NAMALWA (cell line): Measurements from ENCODE around the gene MDN1.
A peak's percentile ranks its signal among the peaks of the same experiment; 100 is the strongest.
"Not testable (repeated sequence)": the region's sequence is repeated elsewhere in the genome, so short reads cannot be mapped to it uniquely, and the experiment has no call there.

Experiments used
- DNase-seq: peaks from one replicate; pipeline ENCODE4 v3.0.0-alpha.2; 2015; ENCODE audit warnings: low spot score

Gene MDN1

DNA sequence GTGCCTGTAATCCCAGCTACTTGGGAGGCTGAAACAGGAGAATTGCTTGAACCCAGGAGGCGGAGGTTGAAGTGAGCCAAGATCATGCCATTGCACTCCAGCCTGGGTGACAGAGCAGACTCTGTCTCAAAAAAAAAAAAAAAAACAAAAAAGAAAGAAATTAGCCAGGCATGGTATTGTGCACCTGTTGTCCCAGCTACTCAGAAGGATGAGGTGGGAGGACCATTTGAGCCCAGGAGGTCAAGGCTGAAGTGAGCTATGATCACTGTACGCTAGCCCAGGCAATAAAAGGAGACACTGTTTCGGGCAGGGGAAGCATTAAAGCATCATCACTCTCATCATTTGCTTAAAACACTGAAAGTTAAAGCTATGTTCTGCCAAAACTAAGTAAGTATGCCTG is 6.2 kb downstream of the MDN1 start:
- DNase-seq = not testable (repeated sequence)

DNA sequence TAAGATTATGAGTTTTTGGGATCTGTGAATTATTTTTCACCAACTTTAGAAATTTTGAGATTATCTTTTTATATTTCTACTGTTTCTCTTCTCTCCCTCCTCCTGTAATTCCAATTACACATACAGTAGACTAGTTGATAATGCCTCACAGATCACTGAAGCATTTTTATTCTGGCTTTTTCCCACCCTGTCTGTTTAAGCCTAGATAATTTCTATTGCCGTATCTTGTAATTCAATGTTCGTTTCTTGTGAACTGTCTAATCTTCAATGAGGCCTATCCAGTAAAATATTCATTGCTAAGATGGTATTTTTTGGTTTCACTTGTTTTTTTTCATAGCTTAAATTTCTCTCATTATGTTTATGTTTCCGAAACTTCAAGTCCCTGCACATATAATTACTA is 12.0 kb downstream of the MDN1 start:
- DNase-seq = no peak

DNA sequence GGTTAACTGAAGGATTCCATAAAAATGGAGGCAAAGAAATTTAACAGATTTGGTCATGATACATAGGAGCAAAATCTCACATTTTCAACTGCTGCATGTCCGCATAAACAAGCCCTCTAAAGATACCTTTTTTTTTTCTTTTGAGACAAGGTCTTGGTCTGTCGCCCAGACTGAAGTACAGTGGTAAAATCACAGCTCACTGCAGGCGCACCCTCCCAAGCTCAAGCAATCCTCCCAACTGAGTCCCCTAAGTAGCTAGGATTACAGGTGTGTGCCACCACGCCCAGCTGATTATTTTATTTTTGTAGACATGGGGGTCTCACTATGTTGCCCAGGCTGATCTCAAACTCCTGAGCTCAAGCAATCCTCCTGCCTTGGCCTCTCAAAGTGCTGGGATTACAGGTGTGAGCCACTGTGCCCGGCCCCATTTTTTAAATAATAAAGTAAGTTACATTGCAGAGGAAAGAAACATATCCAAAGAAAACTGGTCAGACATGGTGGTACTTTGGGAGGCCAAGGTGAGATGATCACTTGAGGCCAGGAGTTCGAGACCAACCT is 13.7 kb downstream of the MDN1 start:
- DNase-seq = no peak

DNA sequence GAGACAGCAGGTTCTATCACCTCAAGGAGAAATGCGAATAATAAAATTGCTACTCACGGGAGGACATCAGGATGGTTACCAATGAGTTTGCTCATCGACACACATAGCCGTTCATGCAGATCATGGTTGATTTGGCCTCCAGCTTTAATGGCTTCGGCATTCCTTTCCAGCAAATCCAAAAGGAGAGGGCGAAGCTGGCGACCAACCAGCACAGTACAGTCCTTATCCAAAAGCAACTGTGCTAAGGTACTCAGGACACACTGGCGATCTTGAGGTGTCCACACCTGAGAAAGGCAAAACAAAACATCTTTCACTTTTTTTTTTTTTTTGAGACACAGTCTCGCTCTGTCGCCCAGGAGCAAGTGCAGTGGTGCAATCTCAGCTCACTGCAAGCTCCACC is 16.3 kb downstream of the MDN1 start:
- no peak for DNase-seq

DNA sequence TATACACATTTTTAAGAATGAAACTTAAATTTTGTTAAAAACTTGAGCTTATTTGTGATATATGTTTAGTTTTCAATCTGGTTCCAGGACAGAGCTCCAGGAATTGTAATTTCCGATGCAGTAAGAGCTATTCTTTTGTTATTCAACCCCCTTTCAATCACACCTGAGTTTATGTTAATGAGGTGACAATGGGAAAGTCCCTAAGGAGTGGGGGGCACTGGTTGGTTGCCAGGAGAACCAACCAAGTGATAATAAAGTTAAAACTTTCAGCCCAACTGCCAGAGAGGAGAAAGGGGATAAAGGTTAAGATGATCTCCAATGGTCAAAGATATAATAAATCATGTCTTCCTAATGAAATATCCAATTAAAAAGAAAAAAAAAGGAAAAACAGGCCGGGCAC is 19.8 kb downstream of the MDN1 start:
- no peak for DNase-seq

DNA sequence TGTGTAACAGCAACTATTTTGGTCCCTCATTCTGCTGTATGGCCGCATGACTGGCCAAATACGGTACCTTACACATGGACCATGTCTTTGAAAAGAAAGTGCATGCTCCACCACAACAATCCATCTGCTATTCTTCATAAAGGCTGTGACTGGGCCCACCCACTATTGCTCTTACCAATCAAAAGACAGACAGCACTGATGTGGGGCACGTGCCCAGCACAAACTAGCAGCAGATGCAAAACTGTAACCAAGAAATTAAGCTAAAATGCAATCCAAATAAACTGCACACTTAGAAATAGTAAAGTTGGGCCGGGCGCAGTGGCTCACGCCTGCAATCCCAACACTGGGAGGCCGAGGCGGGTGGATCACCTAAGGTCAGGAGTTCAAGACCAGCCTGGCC is 20.5 kb downstream of the MDN1 start:
- no peak for DNase-seq

DNA sequence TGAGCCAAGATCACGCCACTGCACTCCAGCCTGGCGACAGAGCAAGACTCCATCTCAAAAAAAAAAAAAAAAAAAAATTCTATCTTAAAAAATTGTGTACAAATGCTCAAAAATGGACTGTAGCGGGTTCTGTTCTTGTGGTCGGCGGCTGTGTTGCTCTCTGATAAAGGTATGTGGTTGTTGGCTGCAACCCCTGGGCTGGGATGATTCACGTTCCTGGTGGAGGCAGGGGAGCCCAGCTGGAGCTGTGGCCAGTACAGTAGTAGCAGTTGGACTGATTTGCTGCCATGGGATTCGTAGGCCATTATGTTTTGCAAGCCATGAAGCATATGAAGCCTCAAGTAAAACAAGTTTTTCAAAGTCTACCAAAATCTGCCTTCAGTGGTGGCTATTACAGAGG is 22.3 kb downstream of the MDN1 start:
- no peak for DNase-seq

DNA sequence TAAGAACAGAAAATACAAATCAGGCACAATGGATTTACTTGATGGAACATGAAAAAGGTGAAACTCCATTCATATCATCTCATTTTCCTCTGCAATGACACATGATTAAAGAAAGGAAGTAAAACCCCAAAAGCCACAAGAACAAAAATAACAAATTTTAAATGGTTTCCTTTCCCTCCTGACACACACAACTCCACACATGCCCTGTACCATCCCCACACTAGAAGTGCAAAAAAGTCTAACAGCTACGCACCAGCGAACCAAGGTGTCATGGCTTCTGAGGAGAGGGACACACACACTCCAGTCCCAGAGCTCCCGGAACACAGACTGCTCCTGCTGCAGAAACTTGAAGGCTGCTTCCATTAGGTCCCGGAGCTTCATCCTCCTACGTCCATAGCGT is 25.3 kb downstream of the MDN1 start:
- no peak for DNase-seq

DNA sequence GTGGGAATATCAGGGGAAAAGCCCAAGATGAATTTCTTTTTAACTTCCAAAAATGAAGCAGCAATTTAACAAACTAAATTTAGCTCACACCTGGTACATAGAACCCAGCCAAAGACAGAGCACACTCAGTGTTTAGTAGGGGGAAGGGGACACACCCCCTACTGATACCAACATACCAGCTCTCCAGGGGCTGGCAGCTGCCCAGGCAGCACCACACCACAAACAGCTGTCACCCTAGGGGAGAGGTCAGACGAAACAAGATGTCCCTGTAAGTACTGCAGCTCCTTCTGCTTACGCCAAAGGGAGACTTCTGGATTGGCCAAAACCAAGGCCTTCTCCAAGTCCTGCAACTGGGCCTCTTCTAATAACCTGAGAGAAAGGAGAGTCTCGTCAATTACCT is 26.0 kb downstream of the MDN1 start:
- DNase-seq = peak; percentile 28

DNA sequence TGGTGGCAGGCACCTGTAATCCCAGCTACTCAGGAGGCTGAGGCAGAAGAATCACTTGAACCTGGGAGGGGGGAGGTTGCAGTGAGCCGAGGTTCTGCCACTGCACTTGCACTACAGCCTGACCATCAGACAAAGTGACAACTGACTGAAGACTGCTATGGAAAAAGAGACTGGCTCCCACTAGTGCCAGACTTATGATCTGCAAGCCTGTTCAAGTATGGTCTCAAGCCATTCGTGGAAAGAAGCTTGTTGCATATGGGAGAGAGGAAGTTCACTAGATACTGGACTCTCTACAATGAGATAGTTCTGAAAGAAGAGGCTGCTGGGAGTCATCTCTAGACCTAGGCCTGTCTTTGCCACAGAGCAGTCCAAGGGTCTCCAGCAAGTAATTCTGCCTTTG is 26.7 kb downstream of the MDN1 start:
- peak; percentile 77 for DNase-seq

DNA sequence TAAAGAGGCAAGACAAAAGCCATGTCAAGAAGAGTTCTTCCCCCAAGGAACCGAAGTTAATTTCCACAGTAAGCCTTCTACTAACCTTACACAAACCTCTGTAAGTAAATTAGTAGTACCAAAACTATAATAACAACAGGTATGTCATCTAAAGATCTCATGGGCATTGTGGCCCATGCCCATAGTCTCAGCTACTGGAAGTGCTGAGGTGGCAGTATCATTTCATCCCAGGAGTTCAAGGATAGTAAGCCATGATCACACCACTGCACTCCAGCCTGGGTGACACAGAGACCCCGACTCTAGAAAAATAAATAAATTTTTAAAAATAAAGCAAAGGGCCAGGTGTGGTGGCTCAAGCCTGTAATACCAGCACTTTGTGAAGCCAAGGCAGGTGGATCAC is 29.2 kb downstream of the MDN1 start:
- no peak for DNase-seq

DNA sequence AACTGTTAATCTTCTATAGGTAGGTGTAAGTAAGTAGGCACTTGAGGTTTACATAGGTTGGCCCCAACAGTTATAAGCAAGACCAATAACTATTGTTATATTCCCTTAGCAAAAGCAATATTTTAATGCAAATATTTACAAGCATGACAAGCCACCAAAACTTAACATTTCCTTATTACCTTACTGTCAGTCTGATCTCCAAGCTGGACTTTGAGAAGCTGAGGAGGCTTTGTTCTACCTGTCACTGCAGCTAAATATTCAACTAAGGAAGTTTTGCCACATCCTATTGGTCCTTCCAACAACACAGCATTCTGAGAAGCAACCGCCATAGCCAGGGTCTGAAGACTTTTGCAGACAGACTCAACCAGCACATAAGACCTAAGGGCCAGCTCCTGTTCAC is 29.6 kb downstream of the MDN1 start:
- DNase-seq = no peak

DNA sequence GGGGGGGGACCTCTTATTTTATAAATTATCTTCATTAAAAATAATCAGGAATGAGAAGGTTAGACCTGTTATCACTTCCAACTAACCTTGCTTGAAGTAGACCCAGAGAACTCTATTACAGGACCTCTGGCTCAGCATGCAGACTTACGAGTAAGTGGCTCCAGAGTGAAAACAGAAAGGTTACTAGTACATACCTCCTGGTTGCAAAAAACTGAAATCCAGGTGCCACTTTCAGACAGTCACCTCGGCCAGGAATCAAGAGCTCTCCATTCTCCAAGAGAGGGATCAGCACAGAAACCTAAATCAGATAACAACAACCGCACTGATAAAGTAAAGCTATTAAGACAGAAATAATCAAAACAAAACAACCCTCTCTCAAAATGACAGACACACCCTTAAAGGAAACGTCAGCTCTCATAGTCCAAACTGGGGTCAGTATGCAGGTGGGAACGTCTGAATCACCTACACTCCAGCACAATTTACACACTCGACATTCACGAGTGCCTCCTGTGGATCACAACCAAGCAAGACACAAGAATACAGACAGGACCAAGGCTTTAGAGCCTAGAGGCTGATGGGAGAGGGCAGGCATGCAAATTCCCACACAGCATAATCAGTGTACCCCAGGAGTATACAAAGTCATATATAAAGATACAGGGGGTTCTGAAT is 31.8 kb downstream of the MDN1 start:
- no peak for DNase-seq

DNA sequence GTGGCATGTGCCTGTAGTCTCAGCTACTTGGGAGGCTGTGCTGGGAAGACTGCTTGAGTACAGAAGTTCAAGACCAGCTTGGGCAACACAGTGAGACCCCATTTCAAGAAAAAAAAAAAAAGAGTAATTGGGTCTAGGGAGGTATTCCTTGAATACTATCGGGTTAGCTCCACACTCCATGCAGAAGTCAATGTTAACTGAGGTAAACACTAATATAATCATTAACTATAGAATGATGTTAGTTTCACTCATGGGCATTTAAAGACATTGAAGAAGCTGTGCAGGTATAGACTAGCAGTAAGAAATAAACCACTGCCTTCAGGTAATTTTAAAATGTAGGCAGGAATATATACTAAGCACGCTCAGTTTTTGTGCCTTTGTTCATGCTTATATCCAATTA is 32.6 kb downstream of the MDN1 start:
- DNase-seq = no peak

DNA sequence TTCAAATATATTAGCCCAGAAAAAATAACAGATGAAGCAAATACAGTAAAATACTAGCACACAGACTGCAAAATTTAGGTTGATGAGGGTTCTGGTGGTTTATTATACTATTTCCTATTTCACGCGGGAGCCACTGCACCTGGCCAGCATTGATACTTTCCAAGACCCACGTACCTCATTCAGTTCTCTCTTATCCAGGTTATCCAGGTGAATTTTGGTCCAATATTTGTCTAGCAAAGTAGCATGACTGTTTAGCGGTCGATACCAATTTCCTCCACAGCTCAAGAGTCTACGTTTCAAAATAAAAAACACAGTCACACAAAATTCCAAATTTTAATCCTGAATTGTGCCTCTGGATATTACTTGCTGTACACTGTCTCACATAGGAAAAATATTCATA is 34.8 kb downstream of the MDN1 start:
- no peak for DNase-seq

DNA sequence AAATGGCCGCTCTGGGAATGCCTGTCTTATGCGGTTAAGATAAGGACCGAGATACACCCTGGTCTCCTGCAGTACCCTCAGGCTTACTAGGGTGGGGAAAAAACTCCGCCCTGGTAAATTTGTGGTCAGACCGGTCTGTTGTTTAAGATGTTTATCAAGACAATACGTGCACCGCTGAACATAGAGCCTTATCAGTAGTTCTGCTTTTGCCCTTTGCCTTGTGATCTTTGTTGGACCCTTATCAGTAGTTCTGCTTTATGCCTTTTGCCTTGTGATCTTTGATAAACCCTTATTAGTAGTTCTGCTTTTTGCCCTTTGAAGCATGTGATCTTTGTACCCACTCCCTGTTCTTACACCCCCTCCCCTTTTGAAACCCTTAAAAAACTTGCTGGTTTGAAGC is 36.3 kb downstream of the MDN1 start:
- DNase-seq = not testable (repeated sequence)

DNA sequence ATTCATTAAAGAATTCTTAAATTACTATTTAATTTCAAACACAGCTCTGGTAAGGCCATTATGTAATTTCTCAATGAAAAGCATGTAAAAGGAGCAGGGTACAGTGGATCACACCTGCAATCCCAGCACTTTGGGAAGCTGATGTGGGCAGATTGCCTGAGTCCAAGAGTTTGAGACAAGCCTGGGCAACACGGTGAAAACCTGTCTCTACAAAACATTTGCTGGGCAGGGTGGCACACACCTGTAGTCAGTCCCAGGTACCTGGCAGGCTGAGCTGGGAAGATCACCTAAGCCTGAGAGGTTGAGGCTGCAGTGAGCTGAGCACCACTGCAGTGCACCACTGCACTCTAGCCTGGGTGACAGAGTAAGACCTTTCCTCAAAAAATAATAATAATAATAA is 37.4 kb downstream of the MDN1 start:
- DNase-seq = no peak

DNA sequence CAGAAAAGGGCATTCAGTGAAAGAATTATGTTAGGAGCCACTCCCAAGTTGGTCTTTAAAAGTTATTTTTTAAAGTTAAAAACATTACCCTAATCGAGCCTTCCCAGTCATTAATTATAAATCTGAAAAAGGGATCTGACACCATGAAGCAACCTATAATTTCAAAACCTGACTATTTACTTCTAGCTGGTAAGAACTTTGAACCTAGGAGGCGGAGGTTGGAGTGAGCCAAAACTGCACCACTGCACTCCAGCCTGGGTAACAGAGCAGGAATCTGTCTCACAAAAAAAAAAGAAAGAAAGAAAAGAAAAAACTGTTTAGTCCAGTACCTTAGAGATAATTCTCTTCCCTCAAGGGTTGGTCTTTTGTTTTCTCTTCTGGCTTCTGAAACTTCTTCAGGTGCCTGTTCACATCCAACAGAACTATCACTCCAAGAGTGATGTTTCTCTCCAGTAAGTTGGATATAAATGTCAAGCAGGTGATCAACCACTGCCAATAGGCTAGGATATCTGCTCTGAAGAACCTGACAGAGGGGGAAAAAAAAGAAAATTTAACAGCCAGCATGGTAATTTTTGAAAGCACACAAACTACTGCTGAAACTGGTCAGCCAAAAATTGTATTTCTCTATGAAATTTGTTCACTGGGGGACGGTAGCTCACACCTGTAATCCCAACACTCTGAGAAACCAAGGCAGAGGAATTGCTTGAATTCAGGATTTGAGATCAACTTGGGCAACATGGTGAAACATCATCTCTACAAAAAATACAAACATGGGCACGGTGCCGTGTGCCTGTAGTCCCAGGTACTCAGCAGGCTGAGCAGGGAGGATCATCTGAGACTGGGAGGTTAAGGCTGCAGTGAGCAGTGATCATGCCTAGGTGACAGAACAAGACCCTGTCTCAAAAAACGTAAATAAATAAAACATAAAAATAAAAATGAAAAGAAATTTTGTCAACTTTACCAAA is 38.2 kb downstream of the MDN1 start:
- DNase-seq = no peak

DNA sequence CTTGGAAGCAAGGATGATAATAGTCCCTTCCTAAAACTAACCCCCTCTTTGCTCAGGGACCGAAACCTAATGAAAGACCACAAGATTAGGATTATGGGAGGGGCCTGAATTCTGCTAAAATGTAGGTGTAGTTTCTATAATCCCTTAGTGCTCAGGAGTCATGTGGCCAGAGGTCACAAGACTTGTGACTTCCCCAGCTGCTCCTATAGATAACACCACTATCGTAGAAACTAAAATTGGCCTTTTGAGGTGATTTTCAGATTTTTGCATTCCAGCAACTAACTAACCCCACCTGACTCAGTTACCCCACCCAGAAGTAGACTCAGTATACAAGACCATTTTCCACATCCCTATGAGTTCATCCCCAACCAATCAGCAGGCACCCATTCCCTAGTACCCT is 42.1 kb downstream of the MDN1 start:
- DNase-seq = no peak

DNA sequence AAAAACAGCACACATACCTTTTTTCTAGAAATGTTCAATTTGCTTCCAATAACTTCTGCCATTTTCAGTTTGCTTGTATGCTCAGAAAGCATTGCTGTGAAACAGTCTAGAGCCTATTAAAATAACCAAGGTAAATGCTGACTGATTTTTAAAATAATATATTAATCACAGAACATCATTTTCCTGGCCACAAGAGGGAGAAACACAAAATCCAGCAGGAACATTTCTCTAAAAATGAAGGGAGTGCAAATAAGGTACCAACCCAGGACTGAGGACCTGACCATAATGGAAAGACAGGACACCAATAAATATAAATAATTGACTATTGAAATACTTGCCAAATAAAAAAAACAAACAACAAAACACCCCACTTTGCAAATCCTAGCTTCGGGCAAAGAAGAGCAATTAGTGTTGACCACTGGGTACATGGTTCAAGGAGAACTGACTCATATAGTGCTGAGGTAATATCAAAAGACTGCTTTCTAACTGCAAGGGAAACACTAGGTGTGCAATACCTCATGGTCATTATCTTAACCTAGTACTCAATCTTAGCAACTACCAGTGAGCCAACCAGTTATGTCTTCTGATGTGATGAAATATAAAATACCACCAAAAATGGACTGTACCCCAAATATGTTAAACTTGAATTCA is 42.9 kb downstream of the MDN1 start:
- no peak for DNase-seq

DNA sequence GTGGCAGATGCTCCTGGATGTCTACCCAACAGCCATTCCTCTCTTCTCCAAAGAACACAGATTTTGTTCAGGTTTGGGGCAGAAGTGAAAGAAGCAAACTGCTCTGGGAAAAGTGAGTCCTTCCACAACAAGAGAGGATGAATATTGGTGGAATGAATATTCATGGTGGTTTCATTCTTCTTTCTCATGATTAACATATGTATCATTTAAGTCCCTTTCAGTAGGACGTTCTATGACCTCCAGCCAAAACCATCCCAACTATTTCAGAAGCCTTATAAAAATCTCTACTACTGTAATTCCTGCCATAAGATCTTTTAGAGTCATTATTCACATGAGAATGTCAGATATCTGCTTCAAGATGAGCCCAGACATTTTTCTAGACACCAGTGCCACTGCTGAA is 44.4 kb downstream of the MDN1 start:
- DNase-seq = no peak

DNA sequence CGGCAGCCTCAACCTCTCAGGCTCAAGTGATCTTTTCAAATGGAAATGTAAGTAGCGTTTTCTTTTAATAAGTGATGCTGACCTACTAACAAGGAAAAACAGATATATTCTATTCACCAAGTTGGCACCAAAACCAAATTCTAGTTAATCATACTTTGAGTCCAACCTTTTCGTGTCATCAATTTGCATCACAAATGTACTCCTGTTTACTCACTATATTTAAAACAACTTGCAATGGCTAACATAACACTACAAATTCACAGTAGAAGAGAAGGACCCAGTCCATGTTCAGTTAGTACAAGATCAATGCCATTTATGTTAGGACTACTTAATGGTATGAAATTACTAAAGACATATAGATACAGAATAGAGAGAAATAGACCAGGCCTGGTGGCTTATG is 50.0 kb downstream of the MDN1 start:
- DNase-seq = no peak

DNA sequence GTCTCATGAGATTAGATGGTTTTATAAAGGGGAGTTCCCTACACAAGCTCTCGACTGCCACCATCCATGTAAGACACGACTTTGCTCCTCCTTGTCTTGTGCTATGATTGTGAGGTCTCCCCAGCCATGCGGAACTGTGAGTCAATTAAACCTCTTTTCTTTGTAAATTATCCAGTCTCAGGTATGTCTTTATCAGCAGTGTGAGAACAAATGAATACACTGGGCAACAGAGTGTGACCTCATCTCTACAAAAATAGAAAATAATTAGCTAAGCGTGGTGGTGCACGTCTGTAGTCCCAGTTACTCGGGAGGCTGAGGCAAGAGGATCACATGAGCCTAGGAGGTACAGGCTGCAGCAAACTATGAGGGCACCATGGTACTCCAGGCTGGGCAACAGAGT is 51.3 kb downstream of the MDN1 start:
- no peak for DNase-seq
